A549 (cell line): Measurements from ENCODE around the gene PRKN. TPM values are rescaled to one million over a fixed set of nuclear protein-coding genes. Genes with fewer than 3 reads are reported as not detected.

Experiments used
- ATAC-seq, 2 experiments: fragments of 200-7000 bp in 1 of 2; fragments of >200 bp in 1 of 2; cut with Nextera tagmentation in 1 of 2; cut with Tn5 transposase in 1 of 2; 3 replicates each; pipeline versions ENCODE4 v1.8.0 to v1.9.1; 2018 to 2020; ENCODE audit warnings: mild to moderate bottlenecking in 1 of 2, moderate library complexity in 1 of 2
- CTCF ChIA-PET: fragments of 300-600 bp; sonication (Branson Sonifier 250); formaldehyde crosslinking; extraction: SDS; loops from one replicate; lab custom pipeline; 2021; ENCODE audit warnings: antibody characterized with exemption, inconsistent platforms; lab: Yijun Ruan, JAX
- POLR2A ChIA-PET: fragments of 350-600 bp; formaldehyde crosslinking; extraction: SDS; loops from one replicate; lab custom pipeline; 2021; ENCODE audit warnings: antibody characterized with exemption, inconsistent platforms; lab: Yijun Ruan, JAX
- DNase-seq, 2 experiments: peaks; one replicate each; pipeline versions ENCODE4 v3.0.0 to v3.0.0-alpha.2; 2011 to 2016; ENCODE audit warnings: low read depth in 1 of 2, low spot score in 1 of 2
- FAIRE-seq: peaks from 2 replicates; lab custom pipeline; 2011; peaks lifted over from hg19 to GRCh38; lab: Jason Lieb, UNC
- H3K27ac ChIP-seq, 2 experiments: fragments of >200 bp; sonication (Bioruptor Twin); formaldehyde crosslinking; 3 replicates each; pipeline ENCODE4 v1.5.1; 2016 to 2017
- H3K4me1 ChIP-seq: fragments of >200 bp; sonication (Bioruptor Twin); formaldehyde crosslinking; 3 replicates; pipeline ENCODE4 v1.6.1; 2016
- H3K4me2 ChIP-seq: fragments of >200 bp; sonication (Bioruptor Twin); formaldehyde crosslinking; 3 replicates; pipeline ENCODE4 v1.6.1; 2016
- H3K4me3 ChIP-seq: fragments of >200 bp; sonication (Bioruptor Twin); formaldehyde crosslinking; 3 replicates; pipeline ENCODE4 v1.5.1; 2016
- H3K9me3 ChIP-seq: fragments of >200 bp; sonication (Bioruptor Twin); formaldehyde crosslinking; 3 replicates; pipeline ENCODE4 v1.6.1; 2016
- BHLHE40 ChIP-seq: IDR thresholded peaks from 2 replicates; pipeline ENCODE4 v1.6.1; 2012; ENCODE audit warnings: low read depth, low read length, inconsistent platforms
- CBX8 ChIP-seq: fragments of 200-600 bp; sonication (generic); IDR thresholded peaks from 2 replicates; pipeline ENCODE4 v1.6.1; 2016
- CHD4 ChIP-seq: fragments of 200-600 bp; sonication (generic); IDR thresholded peaks from 2 replicates; pipeline ENCODE4 v1.6.1; 2016; ENCODE audit warnings: antibody characterized with exemption, mild to moderate bottlenecking, borderline replicate concordance
- EHF ChIP-seq: fragments of 250-450 bp; sonication (Bioruptor Pico); IDR thresholded peaks from 2 replicates; pipeline ENCODE4 v1.5.0; 2020; ENCODE audit warnings: mild to moderate bottlenecking
- EP300 ChIP-seq, 2 experiments: fragments of >200 bp; sonication (Bioruptor Twin); formaldehyde crosslinking; IDR thresholded peaks; 2 replicates in 1 of 2; 3 replicates in 1 of 2; pipeline ENCODE4 v1.6.1; 2016 to 2017
- ESRRA ChIP-seq: fragments of 150-350 bp; IDR thresholded peaks from 2 replicates; pipeline ENCODE4 v1.6.1; 2014; ENCODE audit warnings: mild to moderate bottlenecking, low read length, borderline replicate concordance
- GATA3 ChIP-seq: IDR thresholded peaks from 2 replicates; pipeline ENCODE4 v1.6.1; 2012; ENCODE audit warnings: borderline replicate concordance
- HOXB13 ChIP-seq: fragments of 250-450 bp; sonication (Bioruptor Pico); IDR thresholded peaks from 2 replicates; pipeline ENCODE4 v1.5.0; 2020; ENCODE audit warnings: low read depth, mild to moderate bottlenecking, moderate library complexity
- JUNB ChIP-seq: fragments of >200 bp; sonication (Bioruptor Twin); formaldehyde crosslinking; IDR thresholded peaks from 2 replicates; pipeline ENCODE4 v1.6.1; 2016
- KDM1A ChIP-seq: fragments of 200-600 bp; sonication (generic); IDR thresholded peaks from 2 replicates; pipeline ENCODE4 v1.6.1; 2016; ENCODE audit warnings: low read depth, mild to moderate bottlenecking
- MYC ChIP-seq: IDR thresholded peaks from 2 replicates; pipeline ENCODE4 v1.6.1; 2012; ENCODE audit warnings: mild to moderate bottlenecking, inconsistent platforms, low read length, improper control_type of control experiment, borderline replicate concordance
- NFE2L2 ChIP-seq: fragments of 150-350 bp; conservative IDR thresholded peaks from 2 replicates; pipeline ENCODE4 v1.6.1; 2014; ENCODE audit warnings: low read length
- PHF8 ChIP-seq: fragments of 200-600 bp; sonication (generic); IDR thresholded peaks from 2 replicates; pipeline ENCODE4 v1.6.1; 2016; ENCODE audit warnings: low read depth, mild to moderate bottlenecking, antibody characterized with exemption, moderate library complexity, borderline replicate concordance
- RCOR1 ChIP-seq: fragments of 150-350 bp; IDR thresholded peaks from 2 replicates; pipeline ENCODE4 v1.6.1; 2014; ENCODE audit warnings: antibody characterized with exemption, low read length, low read depth
- RFX5 ChIP-seq: fragments of 450-650 bp; IDR thresholded peaks from 2 replicates; pipeline ENCODE4 v1.7.1; 2014; ENCODE audit warnings: antibody characterized with exemption, mild to moderate bottlenecking, moderate library complexity
- SMC3 ChIP-seq: fragments of >200 bp; sonication (Bioruptor Twin); formaldehyde crosslinking; IDR thresholded peaks from 3 replicates; pipeline ENCODE4 v1.6.1; 2018; ENCODE audit warnings: inconsistent platforms
- TP53 ChIP-seq: fragments of 250-450 bp; sonication (Bioruptor Pico); IDR thresholded peaks from 2 replicates; pipeline ENCODE4 v1.5.0; 2021; ENCODE audit warnings: mild to moderate bottlenecking, moderate library complexity
- WGBS: methylation state at CpG from one replicate; pipeline ENCODE4 v1.1.6; 2017; ENCODE audit errors: missing lambda C conversion rate; 5-methylcytosine and 5-hydroxymethylcytosine counted together
- polyA plus RNA-seq, 4 experiments: library from polyadenylated mRNA; depleted of rRNA in 3 of 4; stranded (reverse); fragments of >200 nt; fragmentation: RNase III in 1 of 4; extraction: RNeasy Plus Mini Kit Qiagen cat#74134 plus additional on column Dnase treatment in 1 of 4; gene quantifications; 2 replicates in 3 of 4; 3 replicates in 1 of 4; pipeline ENCODE4 v1.2.3, GENCODE V29; 2011 to 2017
- TF ChIP-seq, protein P1 (sequence below): fragments of 250-450 bp; sonication (Bioruptor Pico); IDR thresholded peaks from 2 replicates; pipeline ENCODE4 v1.5.0; 2021; ENCODE audit warnings: mild to moderate bottlenecking, moderate library complexity, borderline replicate concordance
- TF ChIP-seq, protein P2 (sequence below): fragments of 450-650 bp; IDR thresholded peaks from 2 replicates; pipeline ENCODE4 v1.6.1; 2014; ENCODE audit warnings: antibody characterized with exemption
- TF ChIP-seq, protein P3 (sequence below): fragments of 250-450 bp; sonication (Bioruptor Pico); IDR thresholded peaks from 2 replicates; pipeline ENCODE4 v1.5.0; 2020; ENCODE audit warnings: low read depth, mild to moderate bottlenecking, moderate library complexity
- TF ChIP-seq, protein P4 (sequence below): fragments of 150-350 bp; IDR thresholded peaks from 2 replicates; pipeline ENCODE4 v1.6.1; 2014; ENCODE audit warnings: low read depth, mild to moderate bottlenecking, low read length
- TF ChIP-seq, protein P5 (sequence below): IDR thresholded peaks from 2 replicates; pipeline ENCODE4 v1.6.1; 2012

Gene PRKN
- polyA plus RNA-seq, 2 of the 4 experiments (the other 2 are of a cell fraction) = 0.36 to 0.39 TPM

DNA sequence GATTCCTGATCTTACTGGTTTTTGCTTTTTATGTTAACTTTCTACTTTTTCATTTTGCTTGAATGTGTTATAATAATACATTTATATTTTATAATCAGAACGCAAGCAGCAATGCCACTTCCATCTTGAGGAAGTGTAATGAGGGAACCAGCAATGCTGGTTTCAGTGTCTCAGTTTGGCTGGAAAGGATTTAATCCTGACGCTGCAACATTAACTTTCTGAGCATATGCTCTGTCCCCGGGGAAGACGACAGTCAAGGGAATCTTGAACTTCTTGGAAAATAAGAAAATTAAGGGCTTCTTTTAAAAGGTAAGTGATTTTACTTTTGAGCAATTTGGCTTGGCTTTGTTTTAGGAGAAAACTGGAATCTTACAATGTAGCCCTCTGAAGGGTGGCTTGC lies 1248.2 kb downstream of the PRKN start:
- H3K9me3 ChIP-seq = no peaks in the 10 kb centered on the region
- H3K4me2 ChIP-seq = no peak overlapping the region
- WGBS = 93% methylated on average over 4 of the region's 4 CpGs
- DNase-seq = no peak
- no peak for ATAC-seq
- no peak overlapping the region for H3K4me3 ChIP-seq
- POLR2A ChIA-PET = no interaction called here
- H3K4me1 ChIP-seq = peaks cover 7% of the 10 kb centered on the region; the same call in 2 of the 3 replicates
- FAIRE-seq = no peak
- CTCF ChIA-PET = no interaction called here
- TF ChIP-seq MYC = no peak
- TF ChIP-seq, protein P1, sequence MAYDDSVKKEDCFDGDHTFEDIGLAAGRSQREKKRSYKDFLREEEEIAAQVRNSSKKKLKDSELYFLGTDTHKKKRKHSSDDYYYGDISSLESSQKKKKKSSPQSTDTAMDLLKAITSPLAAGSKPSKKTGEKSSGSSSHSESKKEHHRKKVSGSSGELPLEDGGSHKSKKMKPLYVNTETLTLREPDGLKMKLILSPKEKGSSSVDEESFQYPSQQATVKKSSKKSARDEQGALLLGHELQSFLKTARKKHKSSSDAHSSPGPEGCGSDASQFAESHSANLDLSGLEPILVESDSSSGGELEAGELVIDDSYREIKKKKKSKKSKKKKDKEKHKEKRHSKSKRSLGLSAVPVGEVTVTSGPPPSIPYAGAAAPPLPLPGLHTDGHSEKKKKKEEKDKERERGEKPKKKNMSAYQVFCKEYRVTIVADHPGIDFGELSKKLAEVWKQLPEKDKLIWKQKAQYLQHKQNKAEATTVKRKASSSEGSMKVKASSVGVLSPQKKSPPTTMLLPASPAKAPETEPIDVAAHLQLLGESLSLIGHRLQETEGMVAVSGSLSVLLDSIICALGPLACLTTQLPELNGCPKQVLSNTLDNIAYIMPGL = no peak
- no peak for TF ChIP-seq GATA3
- TF ChIP-seq TP53 (CRISPR knock-in tag) = no peak
- no peak for TF ChIP-seq BHLHE40
- no peak for TF ChIP-seq EHF (CRISPR knock-in tag)
- no peak for TF ChIP-seq CBX8
- no peak for TF ChIP-seq EP300 (IDR thresholded peaks at IDR 0.05)
- no peak for TF ChIP-seq RCOR1
- no peak for TF ChIP-seq JUNB
- TF ChIP-seq, all 56 proteins: peak for 0
- H3K27ac ChIP-seq = no peak overlapping the region

DNA sequence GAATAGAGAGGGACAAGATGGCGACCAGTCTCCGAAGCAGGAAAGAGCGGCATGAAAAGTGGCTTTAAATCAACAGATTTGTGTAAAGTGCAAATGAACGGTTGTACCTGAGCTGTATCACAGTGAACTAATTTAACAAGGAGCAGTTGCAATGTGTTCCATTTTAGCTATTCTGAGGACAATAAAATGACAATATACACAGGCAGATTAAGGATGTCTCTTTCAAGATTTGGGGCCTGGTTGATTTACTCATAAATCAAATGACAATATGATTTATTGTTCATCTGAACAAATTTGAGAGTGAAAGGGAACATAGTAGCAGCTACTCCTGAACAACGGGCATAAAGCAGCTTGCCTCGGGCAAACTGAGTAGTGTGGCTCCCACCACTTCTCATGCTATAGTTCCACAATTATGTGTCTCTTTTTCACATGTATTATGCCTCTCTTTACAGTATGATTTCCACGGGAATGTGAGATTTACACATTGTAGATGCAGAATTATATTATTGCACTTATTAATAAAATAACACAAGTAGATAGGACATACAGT lies 1249.6 kb downstream of the PRKN start:
- CTCF ChIA-PET = no interaction called here
- Histone ChIP-seq H3K4me2 (no peak overlapping the region), H3K9me3 (no peaks in the 10 kb centered on the region), H3K4me3 (no peak overlapping the region), H3K4me1 (peaks cover 7% of the 10 kb centered on the region; the same call in 2 of the 3 replicates), H3K27ac (no peak overlapping the region)
- ATAC-seq (no peak), FAIRE-seq (no peak), DNase-seq (no peak)
- POLR2A ChIA-PET = no interaction called here
- WGBS = 76% methylated on average over 7 of the region's 7 CpGs
- TF ChIP-seq, protein P2, sequence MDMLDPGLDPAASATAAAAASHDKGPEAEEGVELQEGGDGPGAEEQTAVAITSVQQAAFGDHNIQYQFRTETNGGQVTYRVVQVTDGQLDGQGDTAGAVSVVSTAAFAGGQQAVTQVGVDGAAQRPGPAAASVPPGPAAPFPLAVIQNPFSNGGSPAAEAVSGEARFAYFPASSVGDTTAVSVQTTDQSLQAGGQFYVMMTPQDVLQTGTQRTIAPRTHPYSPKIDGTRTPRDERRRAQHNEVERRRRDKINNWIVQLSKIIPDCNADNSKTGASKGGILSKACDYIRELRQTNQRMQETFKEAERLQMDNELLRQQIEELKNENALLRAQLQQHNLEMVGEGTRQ = no peak
- TF ChIP-seq, protein P3, sequence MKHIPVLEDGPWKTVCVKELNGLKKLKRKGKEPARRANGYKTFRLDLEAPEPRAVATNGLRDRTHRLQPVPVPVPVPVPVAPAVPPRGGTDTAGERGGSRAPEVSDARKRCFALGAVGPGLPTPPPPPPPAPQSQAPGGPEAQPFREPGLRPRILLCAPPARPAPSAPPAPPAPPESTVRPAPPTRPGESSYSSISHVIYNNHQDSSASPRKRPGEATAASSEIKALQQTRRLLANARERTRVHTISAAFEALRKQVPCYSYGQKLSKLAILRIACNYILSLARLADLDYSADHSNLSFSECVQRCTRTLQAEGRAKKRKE (CRISPR knock-in tag) = no peak
- TF ChIP-seq NFE2L2 = no peak
- TF ChIP-seq SMC3 = no peak
- TF ChIP-seq, protein P4, sequence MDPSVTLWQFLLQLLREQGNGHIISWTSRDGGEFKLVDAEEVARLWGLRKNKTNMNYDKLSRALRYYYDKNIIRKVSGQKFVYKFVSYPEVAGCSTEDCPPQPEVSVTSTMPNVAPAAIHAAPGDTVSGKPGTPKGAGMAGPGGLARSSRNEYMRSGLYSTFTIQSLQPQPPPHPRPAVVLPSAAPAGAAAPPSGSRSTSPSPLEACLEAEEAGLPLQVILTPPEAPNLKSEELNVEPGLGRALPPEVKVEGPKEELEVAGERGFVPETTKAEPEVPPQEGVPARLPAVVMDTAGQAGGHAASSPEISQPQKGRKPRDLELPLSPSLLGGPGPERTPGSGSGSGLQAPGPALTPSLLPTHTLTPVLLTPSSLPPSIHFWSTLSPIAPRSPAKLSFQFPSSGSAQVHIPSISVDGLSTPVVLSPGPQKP = no peak
- no peak for TF ChIP-seq ESRRA
- TF ChIP-seq HOXB13 = no peak
- TF ChIP-seq PHF8 = no peak
- TF ChIP-seq, protein P5, sequence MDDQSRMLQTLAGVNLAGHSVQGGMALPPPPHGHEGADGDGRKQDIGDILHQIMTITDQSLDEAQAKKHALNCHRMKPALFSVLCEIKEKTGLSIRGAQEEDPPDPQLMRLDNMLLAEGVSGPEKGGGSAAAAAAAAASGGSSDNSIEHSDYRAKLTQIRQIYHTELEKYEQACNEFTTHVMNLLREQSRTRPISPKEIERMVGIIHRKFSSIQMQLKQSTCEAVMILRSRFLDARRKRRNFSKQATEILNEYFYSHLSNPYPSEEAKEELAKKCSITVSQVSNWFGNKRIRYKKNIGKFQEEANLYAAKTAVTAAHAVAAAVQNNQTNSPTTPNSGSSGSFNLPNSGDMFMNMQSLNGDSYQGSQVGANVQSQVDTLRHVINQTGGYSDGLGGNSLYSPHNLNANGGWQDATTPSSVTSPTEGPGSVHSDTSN = no peak
- TF ChIP-seq KDM1A = no peak
- no peak for TF ChIP-seq RFX5
- no peak for TF ChIP-seq CHD4
